OCI-LY1 (cell line): Measurements from ENCODE around the gene NCS1.

ENCODE experiments used
- CTCF ChIP-seq: fragments of 200-600 bp; sonication (generic), shearing (Covaris generic); IDR thresholded peaks from 2 replicates; pipeline ENCODE4 v1.5.1; 2017; ENCODE audit warnings: mild to moderate bottlenecking, antibody characterized with exemption, low read length, moderate library complexity, mixed read lengths
- EZH2 ChIP-seq: fragments of 200-600 bp; sonication (generic), shearing (Covaris generic); IDR thresholded peaks from 2 replicates; pipeline ENCODE4 v1.8.0; 2017; ENCODE audit warnings: borderline replicate concordance, mixed run types, mild to moderate bottlenecking, antibody characterized with exemption, low read length, moderate library complexity, mixed read lengths

GRCh38 chr9:130189840-130190239, 17.6 kb downstream of the NCS1 start:
- no peak for TF ChIP-seq CTCF
- TF ChIP-seq EZH2: no peak
